ENCODE results near the gene DACH2.

The DACH2 gene

DNA sequence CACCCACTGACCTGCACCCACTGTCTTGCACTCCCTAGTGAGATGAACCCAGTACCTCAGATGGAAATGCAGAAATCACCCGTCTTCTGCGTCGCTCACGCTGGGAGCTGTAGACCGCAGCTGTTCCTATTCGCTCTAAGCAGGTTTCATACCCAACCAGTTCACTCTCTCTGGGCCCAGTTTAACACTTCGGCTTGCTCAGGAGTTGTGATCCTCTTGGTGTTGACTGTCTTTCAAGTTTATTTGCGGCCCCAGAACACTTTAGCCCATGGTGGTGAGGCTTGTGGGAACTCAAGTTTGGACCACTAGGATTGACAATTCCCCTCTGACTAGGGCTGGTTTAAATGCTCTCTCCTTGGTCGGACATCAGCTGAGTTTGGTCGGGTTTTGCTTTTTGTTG lies 147.0 kb downstream of the DACH2 start:
- no peak for DNase-seq (ENCODE audit: low read depth, low spot score)

- no peak for DNase-seq (ENCODE audit: low read depth, low spot score)
These were observed 174.7 kb downstream of the DACH2 start for GRCh38 chrX:86322913-86323312.

GRCh38 chrX:86329174-86329573 lies 180.9 kb downstream of the DACH2 start:
- no peak for DNase-seq (ENCODE audit: low read depth, low spot score)

GRCh38 chrX:86348669-86349068 lies 200.4 kb downstream of the DACH2 start:
- DNase-seq (ENCODE audit: low read depth, low spot score): no peak

DNA sequence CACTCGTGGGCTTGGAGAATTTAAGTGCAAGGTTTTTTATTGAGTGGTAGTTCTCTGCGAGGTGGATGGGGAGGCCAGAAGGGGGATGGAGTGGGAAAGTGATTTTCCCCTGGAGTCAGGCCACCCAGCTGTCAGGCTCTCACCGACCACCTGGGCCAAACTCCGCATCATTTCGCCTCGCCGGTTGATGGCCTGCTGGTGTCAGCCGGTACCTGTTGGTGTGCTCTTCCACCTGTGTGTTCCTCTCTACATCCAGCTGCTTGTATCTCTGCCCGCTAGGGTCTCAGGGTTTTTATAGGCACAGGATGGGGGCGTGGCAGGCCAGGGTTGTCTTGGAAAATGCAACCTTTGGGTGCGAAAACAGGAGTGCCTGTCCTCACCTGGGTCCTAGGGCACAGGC lies 200.9 kb downstream of the DACH2 start:
- DNase-seq (ENCODE audit: low read depth, low spot score): no peak

GRCh38 chrX:86369847-86370630 lies 221.8 kb downstream of the DACH2 start:
- no peak for DNase-seq (ENCODE audit: low read depth, low spot score)

DNA sequence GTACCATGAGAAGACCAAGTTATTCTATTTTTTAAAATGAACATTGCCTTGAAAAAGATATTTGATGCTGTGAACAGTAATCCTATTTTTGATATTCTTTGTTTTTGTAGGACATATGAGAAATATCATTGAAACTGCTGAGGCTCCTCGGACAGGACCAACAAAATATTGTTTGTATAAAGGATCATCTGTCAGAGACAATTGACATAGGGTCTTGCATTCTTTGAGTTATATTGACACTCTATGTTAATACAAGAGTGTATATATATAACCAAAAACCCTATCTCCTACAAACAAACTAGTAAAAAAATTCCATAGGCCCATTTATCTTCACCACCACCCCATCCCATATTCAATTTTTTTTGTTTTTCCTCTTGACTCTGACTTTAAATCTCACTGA lies 222.7 kb downstream of the DACH2 start:
- DNase-seq (ENCODE audit: low read depth, low spot score): no peak

GRCh38 chrX:86379209-86379608 lies 231.0 kb downstream of the DACH2 start:
- DNase-seq (ENCODE audit: low read depth, low spot score): no peak

GRCh38 chrX:86383681-86384540 lies 235.7 kb downstream of the DACH2 start:
- no peak for DNase-seq (ENCODE audit: low read depth, low spot score)

DNA sequence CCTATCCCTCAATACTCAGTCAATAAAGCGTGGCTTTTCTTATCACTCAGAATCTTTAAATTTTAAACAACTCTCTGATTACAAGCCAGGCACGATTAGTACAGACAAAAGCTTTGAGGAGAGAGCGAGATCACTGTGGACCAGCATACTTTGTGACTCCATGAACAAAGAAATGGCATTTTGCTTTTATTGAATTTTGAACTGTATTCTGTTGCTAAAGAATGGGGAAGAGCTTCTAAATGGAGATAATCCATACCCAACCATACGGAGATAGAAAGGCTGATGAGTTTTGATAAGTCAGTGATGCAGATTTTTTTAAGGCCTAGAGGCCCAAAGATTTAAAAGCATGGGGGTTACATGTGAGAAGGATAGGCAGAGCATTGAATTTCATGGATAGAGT lies 259.1 kb downstream of the DACH2 start:
- no peak for DNase-seq (ENCODE audit: low read depth, low spot score)

GRCh38 chrX:86421771-86422170 lies 273.5 kb downstream of the DACH2 start:
- DNase-seq (ENCODE audit: low read depth, low spot score): no peak

DNA sequence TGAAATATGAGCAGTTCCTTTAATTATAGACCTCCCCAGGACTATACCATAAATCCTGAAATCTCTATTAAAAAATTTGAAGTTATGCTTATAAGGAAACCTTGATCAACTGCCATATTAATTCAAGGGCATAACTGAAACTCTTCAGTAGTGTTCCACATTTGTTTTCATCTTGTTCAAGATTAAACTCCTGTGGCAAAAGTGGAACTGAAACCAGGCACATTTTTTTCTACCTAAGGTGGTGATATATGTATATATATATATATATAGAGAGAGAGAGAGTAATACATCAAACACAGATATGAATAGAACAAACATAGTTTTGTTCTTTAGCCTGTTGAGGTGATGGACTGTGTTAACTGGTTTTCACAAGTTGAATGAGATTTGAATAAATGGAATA lies 287.9 kb downstream of the DACH2 start:
- DNase-seq (ENCODE audit: low read depth, low spot score): no peak

DNA sequence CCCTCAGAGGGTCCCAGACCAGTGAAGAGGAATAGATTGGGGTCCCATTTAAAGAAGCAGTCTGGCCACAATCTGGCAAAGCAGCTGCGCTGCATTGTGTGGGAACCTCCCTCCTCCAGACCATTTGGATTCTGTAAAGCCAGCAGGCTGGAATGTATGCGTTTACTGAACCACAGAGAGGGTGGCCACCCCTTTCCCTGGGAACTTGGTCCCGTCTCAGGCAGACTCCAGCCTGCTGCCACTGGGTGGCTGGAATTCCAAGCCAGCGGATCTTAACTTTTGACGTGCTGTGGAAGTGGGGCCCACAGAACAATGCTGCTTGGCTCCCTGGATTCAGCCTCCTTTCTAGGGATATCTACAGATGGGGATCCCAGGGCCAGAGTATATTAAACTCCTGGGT lies 307.2 kb downstream of the DACH2 start:
- DNase-seq (ENCODE audit: low read depth, low spot score): no peak

- DNase-seq (ENCODE audit: low read depth, low spot score): no peak
These were observed 312.5 kb downstream of the DACH2 start for GRCh38 chrX:86460760-86461159.

- DNase-seq (ENCODE audit: low read depth, low spot score): no peak
These were observed 356.0 kb downstream of the DACH2 start for GRCh38 chrX:86504297-86504696.

- no peak for DNase-seq (ENCODE audit: low read depth, low spot score)
These were observed 359.1 kb downstream of the DACH2 start for GRCh38 chrX:86507331-86507730.

- no peak for DNase-seq (ENCODE audit: low read depth, low spot score)
These were observed 431.5 kb downstream of the DACH2 start for GRCh38 chrX:86579777-86580176.

DNA sequence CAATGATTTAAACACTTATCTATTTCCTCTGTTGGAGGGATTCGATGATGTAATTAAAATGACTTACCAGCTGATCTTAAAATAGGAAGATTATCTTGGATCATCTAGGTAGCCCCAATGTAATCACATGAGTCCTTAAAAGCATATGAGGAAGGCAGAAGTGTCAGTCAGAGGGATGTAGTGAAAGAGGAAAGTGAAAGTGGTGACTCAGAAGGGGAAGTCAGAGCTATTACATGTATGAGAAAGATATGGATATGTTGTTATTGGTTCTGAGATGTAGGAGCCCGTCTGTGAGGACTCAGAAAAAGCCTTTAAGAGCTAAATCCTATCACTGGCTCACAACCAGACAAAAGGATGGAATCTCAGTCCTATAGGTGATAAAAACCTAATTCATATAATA lies 456.4 kb downstream of the DACH2 start:
- DNase-seq (ENCODE audit: low read depth, low spot score): no peak

DNA sequence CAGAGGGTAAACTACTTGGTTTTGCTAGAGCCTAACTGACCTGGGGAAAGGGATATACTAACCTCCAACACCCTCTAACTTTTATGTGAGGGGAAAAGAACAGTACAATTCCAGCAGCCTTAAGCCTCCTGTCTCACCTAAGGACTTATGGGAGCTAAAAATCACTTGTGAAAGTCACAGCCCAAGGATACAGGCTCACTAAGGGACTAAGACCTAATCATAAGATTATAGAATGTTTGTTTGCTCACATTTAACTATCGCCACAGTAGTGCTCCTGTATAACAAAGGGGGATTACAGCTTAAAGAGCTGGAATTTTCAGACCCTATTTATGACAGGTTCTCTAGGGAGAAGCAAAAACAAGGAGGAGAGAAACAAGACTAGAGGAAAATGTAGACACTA lies 548.7 kb downstream of the DACH2 start:
- DNase-seq (ENCODE audit: low read depth, low spot score): no peak

DNA sequence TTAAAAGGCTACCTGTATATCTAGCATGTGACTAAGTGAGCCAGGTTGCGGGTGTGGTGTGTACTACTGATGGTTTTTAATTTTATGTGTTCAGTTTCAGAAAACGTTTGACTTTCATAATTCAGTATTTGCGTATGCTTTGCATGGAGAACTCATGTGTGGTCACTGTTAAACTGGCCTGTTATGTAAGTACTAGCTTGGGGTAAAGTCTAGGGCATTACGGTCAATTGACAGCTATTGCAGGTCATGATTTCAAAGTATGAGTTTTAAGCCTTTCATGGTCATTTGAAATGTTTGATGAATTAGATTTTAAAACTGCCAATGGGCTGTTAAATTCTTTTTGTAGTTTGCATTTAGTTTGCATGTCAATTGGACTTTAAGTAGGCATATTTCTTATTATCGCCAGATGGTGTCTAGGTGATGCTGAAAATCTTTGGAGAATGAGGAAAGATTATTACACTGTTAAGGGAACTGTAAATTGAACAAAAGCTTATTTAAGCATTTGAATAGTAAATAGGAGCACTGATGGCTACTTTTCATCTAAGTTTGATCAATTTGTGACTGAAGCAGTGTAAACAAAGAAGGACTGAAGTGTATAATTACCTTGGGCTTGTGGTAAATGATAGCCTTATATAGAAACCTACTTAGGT lies 563.4 kb downstream of the DACH2 start:
- DNase-seq (ENCODE audit: low read depth, low spot score): no peak

GRCh38 chrX:86714441-86714840 lies 566.2 kb downstream of the DACH2 start:
- DNase-seq (ENCODE audit: low read depth, low spot score): no peak

- no peak for DNase-seq (ENCODE audit: low read depth, low spot score)
These were observed 576.0 kb downstream of the DACH2 start for GRCh38 chrX:86724277-86724676.

DNA sequence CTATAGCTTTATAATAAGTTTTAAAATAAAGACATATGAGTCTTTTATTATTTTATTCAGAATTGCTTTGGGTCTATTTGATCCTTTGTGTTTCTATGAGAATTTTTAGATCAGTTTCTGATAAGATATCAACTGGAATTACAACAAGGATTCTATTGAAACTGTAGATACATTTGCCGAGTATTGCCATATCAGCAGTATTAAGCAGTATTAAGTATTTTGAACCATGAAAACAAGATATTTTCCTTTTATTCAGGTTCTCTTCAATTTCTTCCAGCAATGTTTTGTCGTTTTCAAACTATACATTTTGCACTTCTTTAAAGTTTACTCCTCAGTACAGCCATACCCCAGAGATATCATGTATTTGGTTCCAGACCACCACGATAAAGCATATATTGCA lies 598.8 kb downstream of the DACH2 start:
- DNase-seq (ENCODE audit: low read depth, low spot score): no peak

Data from activated naive CD8-positive, alpha-beta T cell treated with anti-CD3 and anti-CD28 coated beads, Interleukin-2, amount 50 U/mL, for 16 hours (primary cell).